SK-N-SH (cell line): Measurements from ENCODE around the gene BTBD16. TPM values are rescaled to one million over a fixed set of nuclear protein-coding genes. Genes with fewer than 3 reads are reported as not detected.

Source experiments
- CTCF ChIA-PET: fragments of 300-600, 350-600 bp; formaldehyde crosslinking; extraction: SDS; loops from one replicate; lab custom pipeline; 2021; lab: Yijun Ruan, JAX
- POLR2A ChIA-PET: fragments of 350-600 bp; sonication (Branson Sonifier 250); formaldehyde crosslinking; extraction: SDS; loops from one replicate; lab custom pipeline; 2020; ENCODE audit warnings: antibody characterized with exemption, inconsistent platforms; lab: Yijun Ruan, JAX
- DNase-seq: peaks from one replicate; pipeline ENCODE4 v3.0.0; 2012
- H2AFZ ChIP-seq: fragments of 200-600 bp; sonication (generic); 2 replicates; pipeline ENCODE4 v1.8.1; 2016; ENCODE audit warnings: antibody characterized with exemption, mild to moderate bottlenecking, low read depth
- H3F3A ChIP-seq: fragments of 200-600 bp; sonication (generic); replicated peaks from 2 replicates; pipeline ENCODE3; 2016; ENCODE audit warnings: antibody characterized with exemption, mild to moderate bottlenecking; ENCODE audit not compliant: insufficient read depth
- H3K27ac ChIP-seq, 2 experiments: fragments of 200-500 bp in 1 of 2; fragments of 200-600 bp in 1 of 2; sonication (Bioruptor generic) in 1 of 2; sonication (generic), shearing (Covaris generic) in 1 of 2; 2 replicates each; pipeline versions ENCODE4 v1.5.1 to v1.6.1; 2014 to 2016; ENCODE audit warnings: low read depth in 2 of 2, inconsistent platforms in 1 of 2, low read length in 1 of 2, mild to moderate bottlenecking in 1 of 2, mixed read lengths in 1 of 2
- H3K27me3 ChIP-seq: fragments of 200-600 bp; sonication (generic), shearing (Covaris generic); 2 replicates; pipeline ENCODE4 v1.6.1; 2016; ENCODE audit warnings: mixed run types; ENCODE audit not compliant: insufficient read depth
- H3K36me3 ChIP-seq, 2 experiments: fragments of 200-500 bp in 1 of 2; fragments of 200-600 bp in 1 of 2; sonication (Bioruptor generic) in 1 of 2; sonication (generic) in 1 of 2; replicated peaks in 1 of 2; 2 replicates each; pipeline versions ENCODE3 to v1.5.1; 2014 to 2016; ENCODE audit warnings: low read length in 1 of 2, mild to moderate bottlenecking in 1 of 2; ENCODE audit not compliant: insufficient read depth in 2 of 2, control insufficient read depth in 1 of 2
- H3K4me1 ChIP-seq, 2 experiments: fragments of 200-500 bp in 1 of 2; fragments of 200-600 bp in 1 of 2; sonication (Bioruptor generic) in 1 of 2; sonication (generic), shearing (Covaris generic) in 1 of 2; 2 replicates each; pipeline versions ENCODE4 v1.5.1 to v1.6.1; 2014 to 2016; ENCODE audit warnings: low read depth in 1 of 2, low read length in 1 of 2, mixed run types in 1 of 2; ENCODE audit not compliant: insufficient read depth in 2 of 2, control insufficient read depth in 1 of 2
- H3K4me2 ChIP-seq: fragments of 200-600 bp; sonication (generic), shearing (Covaris generic); 2 replicates; pipeline ENCODE4 v1.6.1; 2017; ENCODE audit warnings: mixed run types
- H3K4me3 ChIP-seq, 2 experiments: fragments of 200-500 bp in 1 of 2; fragments of 200-600 bp in 1 of 2; sonication (Bioruptor generic) in 1 of 2; sonication (generic), shearing (Covaris generic) in 1 of 2; 2 replicates each; pipeline versions ENCODE4 v1.5.1 to v1.8.1; 2014 to 2016; ENCODE audit warnings: low read depth in 2 of 2, inconsistent platforms in 1 of 2, low read length in 1 of 2, mild to moderate bottlenecking in 1 of 2, mixed read lengths in 1 of 2, moderate library complexity in 1 of 2
- H3K79me2 ChIP-seq: fragments of 200-600 bp; sonication (generic); 2 replicates; pipeline ENCODE4 v1.8.1; 2017; ENCODE audit warnings: mild to moderate bottlenecking; ENCODE audit not compliant: insufficient read depth
- H3K9ac ChIP-seq: fragments of 200-600 bp; sonication (generic); 2 replicates; pipeline ENCODE4 v1.6.1; 2017; ENCODE audit warnings: mixed run types
- H3K9me2 ChIP-seq: fragments of 200-600 bp; sonication (generic); 2 replicates; pipeline ENCODE4 v1.6.1; 2017; ENCODE audit warnings: mixed run types
- H3K9me3 ChIP-seq: fragments of 200-600 bp; sonication (generic); 2 replicates; pipeline ENCODE4 v1.6.1; 2017; ENCODE audit warnings: mixed run types, mild to moderate bottlenecking, moderate library complexity
- H4K20me1 ChIP-seq: fragments of 200-600 bp; sonication (generic); 2 replicates; pipeline ENCODE4 v1.6.1; 2017; ENCODE audit warnings: mild to moderate bottlenecking, mixed run types; ENCODE audit not compliant: insufficient read depth
- EP300 ChIP-seq, 2 experiments: IDR thresholded peaks; 2 replicates each; pipeline versions ENCODE4 v1.4.0 to v1.6.1; 2012; ENCODE audit warnings: borderline replicate concordance in 1 of 2, low read depth in 1 of 2, low read length in 1 of 2
- FOXJ3 ChIP-seq: sonication (generic); formaldehyde crosslinking; IDR thresholded peaks from 2 replicates; pipeline ENCODE4 v1.5.1; 2020; ENCODE audit warnings: mild to moderate bottlenecking, missing genetic modification reagents
- GABPA ChIP-seq: IDR thresholded peaks from 2 replicates; pipeline ENCODE4 v1.4.0; 2012; ENCODE audit warnings: low read depth, mild to moderate bottlenecking
- IRF3 ChIP-seq: fragments of 150-350 bp; IDR thresholded peaks from 2 replicates; pipeline ENCODE4 v1.6.1; 2016; ENCODE audit warnings: mild to moderate bottlenecking, low read depth, low read length
- JUND ChIP-seq: IDR thresholded peaks from 2 replicates; pipeline ENCODE4 v1.4.0; 2012
- MXI1 ChIP-seq: IDR thresholded peaks from 2 replicates; pipeline ENCODE4 v1.6.1; 2012; ENCODE audit warnings: mild to moderate bottlenecking, low read depth, low read length, improper control_type of control experiment
- NFIC ChIP-seq: IDR thresholded peaks from 2 replicates; pipeline ENCODE4 v1.4.0; 2012; ENCODE audit warnings: borderline replicate concordance
- NRF1 ChIP-seq: IDR thresholded peaks from 2 replicates; pipeline ENCODE4 v1.6.1; 2012; ENCODE audit warnings: low read depth, mild to moderate bottlenecking, low read length
- POLR2AphosphoS5 ChIP-seq: IDR thresholded peaks from 2 replicates; pipeline ENCODE4 v1.6.1; 2012; ENCODE audit warnings: low read depth, low read length
- RAD21 ChIP-seq: IDR thresholded peaks from 2 replicates; pipeline ENCODE4 v1.6.1; 2012; ENCODE audit warnings: mild to moderate bottlenecking, low read length
- RCOR1 ChIP-seq: fragments of 150-350 bp; IDR thresholded peaks from 2 replicates; pipeline ENCODE4 v1.6.1; 2017; ENCODE audit warnings: antibody characterized with exemption, low read length
- REST ChIP-seq: IDR thresholded peaks from 2 replicates; pipeline ENCODE4 v1.6.1; 2012; ENCODE audit warnings: mild to moderate bottlenecking, low read depth, low read length, moderate library complexity
- RFX5 ChIP-seq: IDR thresholded peaks from 2 replicates; pipeline ENCODE4 v1.6.1; 2012; ENCODE audit warnings: mild to moderate bottlenecking, improper control_type of control experiment, low read length
- SMC3 ChIP-seq: IDR thresholded peaks from 2 replicates; pipeline ENCODE4 v1.6.1; 2012; ENCODE audit warnings: low read depth, low read length, improper control_type of control experiment
- TEAD4 ChIP-seq: IDR thresholded peaks from 2 replicates; pipeline ENCODE4 v1.4.0; 2012; ENCODE audit warnings: mild to moderate bottlenecking, borderline replicate concordance; ENCODE audit not compliant: insufficient read depth
- WGBS: methylation state at CpG from one replicate; pipeline ENCODE4 v1.1.6; 2017; ENCODE audit warnings: low lambda C conversion rate; 5-methylcytosine and 5-hydroxymethylcytosine counted together
- polyA plus RNA-seq, 3 experiments: library from polyadenylated mRNA; depleted of rRNA; stranded (reverse); fragments of >200 nt; gene quantifications; 2 replicates each; pipeline ENCODE4 v1.2.3, GENCODE V29; 2012

The BTBD16 gene
- polyA plus RNA-seq, 1 of the 3 experiments (the other 2 are of a cell fraction) = not detected

GRCh38 chr10:122246830-122247520 lies 24.1 kb upstream of the BTBD16 start:
- Histone ChIP-seq H3K4me1 (peaks cover 0 to 2% of the 10 kb centered on the region in 2 experiments; a peak in 1 of 4 replicates), H3K27ac (no peak overlapping the region; a peak in 1 of 4 replicates), H3K9me3 (no peaks in the 10 kb centered on the region), H3K9ac (no peak overlapping the region), H3K9me2 (no peaks in the 10 kb centered on the region), H2AFZ (no peak overlapping the region), H3K36me3 (peaks cover 6 to 11% of the 10 kb centered on the region in 2 experiments), H3F3A (no peaks in the 10 kb centered on the region), H3K4me2 (no peak overlapping the region), H4K20me1 (no peaks in the 10 kb centered on the region), H3K4me3 (no peak overlapping the region), H3K27me3 (no peaks in the 10 kb centered on the region), H3K79me2 (no peaks in the 10 kb centered on the region)
- ChIA-PET CTCF (interaction anchor here (1.3 to 5.5 kb wide), 2 partner anchors 16 to 21 kb away, joined by 7 to 25 read pairs; no protein-coding TSS in a partner anchor), POLR2A (interaction anchor here (0.5 kb wide), 1 partner anchor 105 kb away, joined by 3 read pairs; no protein-coding TSS in a partner anchor)
- no peak for DNase-seq
- 100% methylated on average over 3 of the region's 11 CpGs for WGBS
- TF ChIP-seq SMC3 (no peak), JUND (no peak), FOXJ3 (CRISPR knock-in tag) (no peak), TEAD4 (no peak), MXI1 (no peak), POLR2AphosphoS5 (no peak)

GRCh38 chr10:122248356-122249302 lies 22.5 kb upstream of the BTBD16 start:
- Histone ChIP-seq H3K9ac (no peak overlapping the region), H3K27me3 (no peaks in the 10 kb centered on the region), H3K9me2 (no peaks in the 10 kb centered on the region), H3K4me3 (no peak overlapping the region), H3K27ac (no peak overlapping the region), H3K4me1 (peaks cover 0 to 2% of the 10 kb centered on the region in 2 experiments; a peak in 1 of 4 replicates), H4K20me1 (no peaks in the 10 kb centered on the region)
- no peak for DNase-seq
- WGBS = 93% methylated on average over 23 of the region's 25 CpGs
- no peak for TF ChIP-seq NFIC
- TF ChIP-seq IRF3 = no peak
- TF ChIP-seq EP300 (IDR thresholded peaks at IDR 0.05; ENCODE audit: borderline replicate concordance in 1 of 2, low read depth in 1 of 2, low read length in 1 of 2) = no peak
- TF ChIP-seq GABPA = no peak
- no peak for TF ChIP-seq JUND
- no peak for TF ChIP-seq SMC3
- TF ChIP-seq NRF1 = no peak
- TF ChIP-seq RFX5 = no peak
- TF ChIP-seq REST = no peak
- TF ChIP-seq POLR2AphosphoS5 = no peak
- TF ChIP-seq RCOR1 = no peak
- TF ChIP-seq RAD21 = no peak
- TF ChIP-seq, all 33 proteins: peak for 0
- Histone ChIP-seq H3K79me2 (no peaks in the 10 kb centered on the region), H3F3A (no peaks in the 10 kb centered on the region), H3K4me2 (no peak overlapping the region), H2AFZ (no peak overlapping the region), H3K9me3 (no peaks in the 10 kb centered on the region), H3K36me3 (peaks cover 4 to 6% of the 10 kb centered on the region in 2 experiments)
- CTCF ChIA-PET = interaction anchor here (1.0 to 1.1 kb wide), 2 partner anchors 19 to 106 kb away, joined by 3 to 4 read pairs; no protein-coding TSS in a partner anchor
- POLR2A ChIA-PET = no interaction called here
